ENCODE measurements around the gene PGGT1B.

PGGT1B gene

GRCh38 chr5:115168829-115169486 lies 93.7 kb downstream of the PGGT1B start:
- DNase-seq (ENCODE audit: low spot score), result peak; percentile 44
- Histone ChIP-seq H3K79me1 (ENCODE audit: low read depth, low read length) (peaks cover 15% of the 10 kb centered on the region), H2BK5ac (ENCODE audit: low read length) (peak overlapping the region; percentile 95), H3K23ac (ENCODE audit: low read depth, low read length, poor library complexity) (peak overlapping the region; percentile 95), H3K14ac (ENCODE audit: low read length) (peak overlapping the region; percentile 97), H3K4me1 (ENCODE audit: control insufficient read depth in 2 of 2, insufficient read depth in 1 of 2, low read depth in 1 of 2, low read length in 2 of 2) (peaks cover 0 to 2% of the 10 kb centered on the region in 2 donors), H2AK5ac (ENCODE audit: low read depth, low read length) (peak overlapping the region; percentile 70), H2BK12ac (ENCODE audit: low read length) (no peak overlapping the region), H3K4ac (ENCODE audit: low read length) (no peak overlapping the region), H3K4me3 (ENCODE audit: low read length in 2 of 2) (peak overlapping the region; percentile 93 to 96), H4K8ac (ENCODE audit: low read depth, low read length) (no peak overlapping the region), H2BK120ac (ENCODE audit: low read depth, low read length) (peak overlapping the region; percentile 91), H4K91ac (ENCODE audit: low read depth, low read length, poor library complexity) (no peak overlapping the region), H3K36me3 (replicated peaks in 1 of 2; ENCODE audit: control insufficient read depth in 2 of 2, insufficient read depth in 2 of 2, low read length in 2 of 2) (peaks cover 0 to 8% of the 10 kb centered on the region in 2 donors), H3K9ac (ENCODE audit: low read depth, low read length, poor library complexity) (peak overlapping the region; percentile 99), H3K9me3 (replicated peaks in 1 of 2; ENCODE audit: control insufficient read depth in 2 of 2, insufficient read depth in 1 of 2, low read depth in 1 of 2, low read length in 2 of 2) (peaks cover 19 to 26% of the 10 kb centered on the region in 2 donors), H3K27me3 (ENCODE audit: control insufficient read depth in 3 of 3, insufficient read depth in 3 of 3, low read depth in 1 of 3, low read length in 3 of 3) (peaks cover 0 to 46% (median 14%) of the 10 kb centered on the region in 3 experiments), H3K27ac (replicated peaks; ENCODE audit: low read length) (peak overlapping the region; percentile 92), H2AFZ (ENCODE audit: low read length) (peak overlapping the region; percentile 100), H2BK15ac (ENCODE audit: low read length) (peak overlapping the region; percentile 98), H3K4me2 (ENCODE audit: insufficient read depth, low read length, poor library complexity, severe bottlenecking) (peak overlapping the region; percentile 67), H3K18ac (ENCODE audit: low read length) (peak overlapping the region; percentile 99)
- no CpG with 5 or more reads among the region's 41 CpGs for WGBS, 2 donors (ENCODE audit: extremely low coverage in 2 of 2, insufficient read length in 2 of 2, insufficient replicate concordance in 1 of 2)

GRCh38 chr5:115166744-115167393 lies 95.8 kb downstream of the PGGT1B start:
- Histone ChIP-seq H3K9me3 (replicated peaks in 1 of 2; ENCODE audit: control insufficient read depth in 2 of 2, insufficient read depth in 1 of 2, low read depth in 1 of 2, low read length in 2 of 2) (peaks cover 19 to 26% of the 10 kb centered on the region in 2 donors), H3K4me3 (ENCODE audit: low read length in 2 of 2) (no peak overlapping the region), H3K18ac (ENCODE audit: low read length) (peak overlapping the region; percentile 71), H3K27ac (replicated peaks; ENCODE audit: low read length) (no peak overlapping the region), H4K91ac (ENCODE audit: low read depth, low read length, poor library complexity) (no peak overlapping the region), H4K8ac (ENCODE audit: low read depth, low read length) (no peak overlapping the region), H2BK15ac (ENCODE audit: low read length) (no peak overlapping the region), H3K27me3 (ENCODE audit: control insufficient read depth in 3 of 3, insufficient read depth in 3 of 3, low read depth in 1 of 3, low read length in 3 of 3) (peaks cover 0 to 27% (median 8%) of the 10 kb centered on the region in 3 experiments), H3K4me2 (ENCODE audit: insufficient read depth, low read length, poor library complexity, severe bottlenecking) (no peak overlapping the region), H3K9ac (ENCODE audit: low read depth, low read length, poor library complexity) (no peak overlapping the region), H2AFZ (ENCODE audit: low read length) (no peak overlapping the region), H3K14ac (ENCODE audit: low read length) (no peak overlapping the region), H3K23ac (ENCODE audit: low read depth, low read length, poor library complexity) (peak overlapping the region; percentile 73), H2BK120ac (ENCODE audit: low read depth, low read length) (no peak overlapping the region), H2AK5ac (ENCODE audit: low read depth, low read length) (no peak overlapping the region), H2BK12ac (ENCODE audit: low read length) (no peak overlapping the region), H3K4me1 (ENCODE audit: control insufficient read depth in 2 of 2, insufficient read depth in 1 of 2, low read depth in 1 of 2, low read length in 2 of 2) (peaks cover 0 to 2% of the 10 kb centered on the region in 2 donors), H3K4ac (ENCODE audit: low read length) (no peak overlapping the region), H3K36me3 (replicated peaks in 1 of 2; ENCODE audit: control insufficient read depth in 2 of 2, insufficient read depth in 2 of 2, low read length in 2 of 2) (peaks cover 0 to 8% of the 10 kb centered on the region in 2 donors), H2BK5ac (ENCODE audit: low read length) (peak overlapping the region; percentile 5), H3K79me1 (ENCODE audit: low read depth, low read length) (peaks cover 15% of the 10 kb centered on the region)
- WGBS, 2 donors (ENCODE audit: extremely low coverage in 2 of 2, insufficient read length in 2 of 2, insufficient replicate concordance in 1 of 2), result no CpG with 5 or more reads among the region's 12 CpGs
- no peak for DNase-seq (ENCODE audit: low spot score)

GRCh38 chr5:115165790-115166189 lies 96.9 kb downstream of the PGGT1B start:
- WGBS, 2 donors (ENCODE audit: extremely low coverage in 2 of 2, insufficient read length in 2 of 2, insufficient replicate concordance in 1 of 2), result no CpG with 5 or more reads among the region's 5 CpGs
- DNase-seq (ENCODE audit: low spot score), result no peak
- H3K79me1 ChIP-seq (ENCODE audit: low read depth, low read length), result peaks cover 15% of the 10 kb centered on the region
- H4K91ac ChIP-seq (ENCODE audit: low read depth, low read length, poor library complexity), result no peak overlapping the region
- peaks cover 0 to 8% of the 10 kb centered on the region in 2 donors for H3K36me3 ChIP-seq (replicated peaks in 1 of 2; ENCODE audit: control insufficient read depth in 2 of 2, insufficient read depth in 2 of 2, low read length in 2 of 2)
- peaks cover 0 to 16% (median 1%) of the 10 kb centered on the region in 3 experiments for H3K27me3 ChIP-seq (ENCODE audit: control insufficient read depth in 3 of 3, insufficient read depth in 3 of 3, low read depth in 1 of 3, low read length in 3 of 3)
- H3K4me3 ChIP-seq (ENCODE audit: low read length in 2 of 2), result no peak overlapping the region
- no peak overlapping the region for H2BK12ac ChIP-seq (ENCODE audit: low read length)
- no peak overlapping the region for H3K14ac ChIP-seq (ENCODE audit: low read length)
- peaks cover 0 to 2% of the 10 kb centered on the region in 2 donors for H3K4me1 ChIP-seq (ENCODE audit: control insufficient read depth in 2 of 2, insufficient read depth in 1 of 2, low read depth in 1 of 2, low read length in 2 of 2)
- peak overlapping the region; percentile 70 for H2AK5ac ChIP-seq (ENCODE audit: low read depth, low read length)
- no peak overlapping the region for H2BK15ac ChIP-seq (ENCODE audit: low read length)
- no peak overlapping the region for H3K18ac ChIP-seq (ENCODE audit: low read length)
- H3K4me2 ChIP-seq (ENCODE audit: insufficient read depth, low read length, poor library complexity, severe bottlenecking), result no peak overlapping the region
- no peak overlapping the region for H3K27ac ChIP-seq (replicated peaks; ENCODE audit: low read length)
- no peak overlapping the region for H4K8ac ChIP-seq (ENCODE audit: low read depth, low read length)
- H3K9me3 ChIP-seq (replicated peaks in 1 of 2; ENCODE audit: control insufficient read depth in 2 of 2, insufficient read depth in 1 of 2, low read depth in 1 of 2, low read length in 2 of 2), result peaks cover 19 to 26% of the 10 kb centered on the region in 2 donors
- no peak overlapping the region for H3K4ac ChIP-seq (ENCODE audit: low read length)
- H3K23ac ChIP-seq (ENCODE audit: low read depth, low read length, poor library complexity), result no peak overlapping the region
- no peak overlapping the region for H2BK5ac ChIP-seq (ENCODE audit: low read length)
- no peak overlapping the region for H2AFZ ChIP-seq (ENCODE audit: low read length)
- H2BK120ac ChIP-seq (ENCODE audit: low read depth, low read length), result no peak overlapping the region
- H3K9ac ChIP-seq (ENCODE audit: low read depth, low read length, poor library complexity), result no peak overlapping the region

GRCh38 chr5:115160975-115161475 lies 101.7 kb downstream of the PGGT1B start:
- no peak overlapping the region for H3K18ac ChIP-seq (ENCODE audit: low read length)
- H3K9ac ChIP-seq (ENCODE audit: low read depth, low read length, poor library complexity), result no peak overlapping the region
- no peak overlapping the region for H2BK12ac ChIP-seq (ENCODE audit: low read length)
- H3K14ac ChIP-seq (ENCODE audit: low read length), result no peak overlapping the region
- H3K36me3 ChIP-seq (replicated peaks in 1 of 2; ENCODE audit: control insufficient read depth in 2 of 2, insufficient read depth in 2 of 2, low read length in 2 of 2), result peaks cover 0 to 5% of the 10 kb centered on the region in 2 donors
- no peak overlapping the region for H4K91ac ChIP-seq (ENCODE audit: low read depth, low read length, poor library complexity)
- H3K27me3 ChIP-seq (ENCODE audit: control insufficient read depth in 3 of 3, insufficient read depth in 3 of 3, low read depth in 1 of 3, low read length in 3 of 3), result no peaks in the 10 kb centered on the region
- H2AK5ac ChIP-seq (ENCODE audit: low read depth, low read length), result no peak overlapping the region
- no peak overlapping the region for H3K4me2 ChIP-seq (ENCODE audit: insufficient read depth, low read length, poor library complexity, severe bottlenecking)
- DNase-seq (ENCODE audit: low spot score), result no peak
- no peak overlapping the region for H2BK15ac ChIP-seq (ENCODE audit: low read length)
- no peak overlapping the region for H2BK120ac ChIP-seq (ENCODE audit: low read depth, low read length)
- peaks cover 11% of the 10 kb centered on the region in 2 donors for H3K9me3 ChIP-seq (replicated peaks in 1 of 2; ENCODE audit: control insufficient read depth in 2 of 2, insufficient read depth in 1 of 2, low read depth in 1 of 2, low read length in 2 of 2)
- H3K23ac ChIP-seq (ENCODE audit: low read depth, low read length, poor library complexity), result no peak overlapping the region
- WGBS, 2 donors (ENCODE audit: extremely low coverage in 2 of 2, insufficient read length in 2 of 2, insufficient replicate concordance in 1 of 2), result no CpG with 5 or more reads among the region's 3 CpGs
- H3K27ac ChIP-seq (replicated peaks; ENCODE audit: low read length), result no peak overlapping the region
- H3K4me1 ChIP-seq (ENCODE audit: control insufficient read depth in 2 of 2, insufficient read depth in 1 of 2, low read depth in 1 of 2, low read length in 2 of 2), result no peaks in the 10 kb centered on the region
- H4K8ac ChIP-seq (ENCODE audit: low read depth, low read length), result no peak overlapping the region
- H3K4me3 ChIP-seq (ENCODE audit: low read length in 2 of 2), result no peak overlapping the region
- no peak overlapping the region for H2BK5ac ChIP-seq (ENCODE audit: low read length)
- H3K79me1 ChIP-seq (ENCODE audit: low read depth, low read length), result peaks cover 8% of the 10 kb centered on the region
- no peak overlapping the region for H2AFZ ChIP-seq (ENCODE audit: low read length)
- no peak overlapping the region for H3K4ac ChIP-seq (ENCODE audit: low read length)
